CD4-positive, alpha-beta T cell treated with Interleukin-17A for 4 hours (primary cell): ENCODE data around the gene REEP6.

Experiments used
- DNase-seq: peaks from one replicate; pipeline ENCODE4 v3.0.0-alpha.2; 2020; ENCODE audit warnings: mixed read lengths

Gene REEP6

DNA sequence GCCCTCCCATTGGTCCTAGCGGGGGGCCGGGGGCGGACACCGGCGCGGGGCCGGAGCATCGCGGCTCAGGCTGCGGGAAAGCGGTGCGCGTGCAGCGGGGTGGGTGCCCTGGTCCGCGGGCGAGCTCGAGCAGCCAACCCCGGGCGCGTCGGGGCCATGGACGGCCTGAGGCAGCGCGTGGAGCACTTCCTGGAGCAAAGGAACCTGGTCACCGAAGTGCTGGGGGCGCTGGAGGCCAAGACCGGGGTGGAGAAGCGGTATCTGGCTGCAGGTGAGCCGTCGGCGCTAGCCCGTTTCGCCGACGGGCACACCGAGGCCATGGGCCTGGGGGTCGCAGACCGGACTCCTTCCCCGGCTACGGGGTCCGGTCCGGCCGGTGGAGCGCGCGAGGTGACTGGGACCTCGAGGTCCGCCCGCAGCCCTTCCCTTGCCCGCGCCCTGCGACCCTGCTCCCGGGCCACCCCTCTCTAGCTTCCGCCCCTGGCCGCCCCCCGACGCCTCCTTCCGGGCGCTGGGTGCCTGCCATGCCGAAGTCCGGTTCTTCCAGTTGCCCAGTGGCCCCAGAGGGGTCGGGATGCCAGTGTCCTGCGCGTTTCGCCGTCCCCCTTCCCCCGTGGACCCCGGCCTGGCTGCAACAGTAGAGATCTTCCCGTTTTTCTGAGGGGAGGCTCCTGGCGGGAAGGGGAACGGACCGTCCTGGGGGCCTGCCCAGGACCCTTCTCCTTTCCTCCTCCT lies at the start of gene REEP6:
Gene REEP6, plus strand, starts transcription at position 68 of the 735 bp plus-strand sequence. Its CDS starts 89 bp downstream, at position 157.
- no peak for DNase-seq

GRCh38 chr19:1441677-1442438 lies 49.1 kb upstream of the REEP6 start:
- DNase-seq: no peak

GRCh38 chr19:1445185-1445931 lies 45.6 kb upstream of the REEP6 start:
- DNase-seq: peak; percentile 82

DNA sequence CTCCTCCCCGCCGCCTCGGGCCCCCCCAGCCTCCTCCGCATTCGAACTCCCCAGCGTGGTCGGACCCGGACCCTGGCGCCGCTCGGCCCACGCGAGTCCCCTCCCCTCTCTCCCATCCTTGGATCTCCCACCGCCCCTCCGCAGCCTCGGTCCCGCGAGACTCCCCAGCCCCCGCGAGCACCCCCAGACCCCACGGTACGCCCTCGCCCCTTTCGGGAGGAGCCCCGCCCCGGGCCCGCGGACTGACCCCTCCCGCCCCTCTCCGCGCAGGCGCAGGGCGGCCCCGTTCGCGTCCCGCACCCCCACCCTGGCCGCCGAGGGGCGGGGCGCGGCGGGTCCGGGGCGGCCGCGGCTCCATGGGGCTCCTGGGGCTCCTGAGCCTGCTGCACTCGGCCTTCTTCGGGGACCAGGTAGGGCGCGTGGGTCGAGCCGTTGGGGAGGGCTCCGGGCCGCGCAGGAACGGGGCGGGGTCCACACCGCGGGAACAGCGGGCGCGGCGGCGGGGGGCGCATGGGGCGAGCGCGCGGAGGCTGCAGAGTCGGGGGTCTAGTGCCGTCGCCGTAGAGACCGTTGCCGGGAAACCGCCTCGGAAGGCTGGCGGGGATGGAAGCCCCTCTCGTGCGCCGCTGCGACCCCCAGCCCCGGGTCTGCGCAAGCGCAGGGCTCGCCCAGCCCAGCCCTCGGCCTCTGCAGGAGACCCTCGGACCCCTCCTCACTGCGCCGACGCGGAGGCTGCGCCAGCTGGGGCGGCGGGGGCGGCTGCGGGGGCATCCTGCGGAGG lies 44.9 kb upstream of the REEP6 start:
- no peak for DNase-seq

GRCh38 chr19:1446713-1447481 lies 44.1 kb upstream of the REEP6 start:
- DNase-seq: peak; percentile 58

DNA sequence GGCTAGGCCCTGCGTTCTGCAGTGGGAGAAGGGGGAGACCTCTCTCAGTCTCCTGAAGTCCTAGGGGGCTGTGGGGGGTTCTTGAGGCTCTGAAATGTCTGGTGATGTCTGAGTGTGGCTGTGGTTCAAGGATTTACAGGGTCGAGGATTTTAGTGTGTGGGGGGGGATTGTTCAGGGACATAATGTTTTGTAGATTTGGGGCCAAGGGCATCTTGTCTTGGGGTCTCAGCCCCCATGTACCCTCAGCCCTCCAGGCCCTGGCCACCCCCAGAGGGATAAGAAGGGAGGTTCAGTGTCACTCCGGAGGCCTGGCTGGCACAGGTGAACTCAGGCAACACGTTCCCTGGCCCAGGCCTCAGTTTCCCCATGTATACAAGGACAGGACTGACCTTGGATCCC lies 43.5 kb upstream of the REEP6 start:
- no peak for DNase-seq

DNA sequence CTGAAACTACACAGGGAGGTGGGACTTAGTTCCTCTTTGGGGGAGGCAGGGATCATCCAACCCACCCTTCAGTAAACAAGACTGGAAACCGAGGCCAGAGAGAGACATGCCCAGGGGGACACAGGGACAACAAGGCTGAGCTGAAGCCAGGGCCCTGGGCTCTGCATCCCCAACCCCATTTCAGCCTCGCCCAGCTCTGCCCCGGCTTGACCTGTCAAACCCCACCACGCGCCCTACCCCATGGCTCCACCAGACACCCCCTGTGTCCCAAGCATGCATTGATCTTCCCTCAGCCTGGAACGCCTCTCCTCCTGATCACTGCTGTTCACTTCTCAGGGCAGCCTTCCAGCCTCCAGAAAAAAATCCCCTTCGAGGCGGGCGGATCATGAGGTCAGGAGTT lies 43.0 kb upstream of the REEP6 start:
- no peak for DNase-seq

- DNase-seq: peak; percentile 26
These were observed 41.2 kb upstream of the REEP6 start, which contains the start of gene APC2 for GRCh38 chr19:1449467-1450442. Gene APC2 (plus strand): TSS chr19:1450121. CDS start chr19:1453002, 2,881 bp downstream.

DNA sequence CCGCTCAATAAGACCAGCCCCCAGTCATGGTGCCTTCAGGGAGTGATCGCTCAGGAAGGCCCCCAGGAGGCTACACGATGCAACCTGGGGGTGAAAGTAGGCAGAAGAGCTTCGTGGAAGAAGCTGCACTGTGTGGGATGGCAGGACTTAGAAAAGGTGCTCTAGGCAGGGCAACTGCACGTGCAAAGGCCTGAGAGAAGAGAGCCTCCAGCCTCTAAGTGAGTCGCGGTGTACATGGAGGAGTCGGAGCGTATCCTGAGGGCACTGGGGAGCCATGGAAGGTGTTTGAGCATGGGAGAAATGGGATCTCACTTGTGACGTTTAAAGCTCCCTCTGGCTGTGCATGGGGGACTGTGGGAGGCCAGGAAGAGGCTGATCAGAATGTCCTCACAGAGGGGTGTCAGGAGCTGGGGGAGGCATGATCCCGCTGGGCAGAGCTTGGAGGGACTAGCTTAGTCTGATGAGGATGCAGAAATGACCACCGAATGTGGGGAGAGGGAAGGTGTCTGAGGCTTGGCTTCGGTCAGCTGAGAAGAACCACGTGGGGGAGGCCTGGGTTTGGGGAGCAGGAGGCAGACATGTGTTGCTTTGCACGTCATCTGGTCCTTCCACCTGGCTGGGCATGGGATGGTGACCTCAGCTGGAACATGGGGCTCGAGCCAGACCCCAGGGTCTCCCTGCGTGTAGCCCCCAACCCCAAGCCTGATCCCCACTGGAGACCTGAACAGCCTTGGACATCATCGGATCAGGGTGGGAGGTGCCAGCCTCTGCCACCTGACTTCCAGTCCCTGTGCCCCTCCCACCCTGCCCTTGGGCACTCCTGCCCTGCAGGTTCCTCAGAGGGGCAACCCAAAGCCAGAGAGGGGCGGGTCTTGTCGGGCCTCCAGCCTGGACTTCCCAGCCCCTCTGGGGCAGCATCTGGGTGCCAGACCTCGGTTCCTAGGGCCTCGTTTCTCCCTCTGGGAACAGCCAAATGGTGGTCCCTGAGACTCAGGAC lies 39.9 kb upstream of the REEP6 start:
- DNase-seq: no peak

GRCh38 chr19:1451916-1452801 lies 38.8 kb upstream of the REEP6 start:
- no peak for DNase-seq

DNA sequence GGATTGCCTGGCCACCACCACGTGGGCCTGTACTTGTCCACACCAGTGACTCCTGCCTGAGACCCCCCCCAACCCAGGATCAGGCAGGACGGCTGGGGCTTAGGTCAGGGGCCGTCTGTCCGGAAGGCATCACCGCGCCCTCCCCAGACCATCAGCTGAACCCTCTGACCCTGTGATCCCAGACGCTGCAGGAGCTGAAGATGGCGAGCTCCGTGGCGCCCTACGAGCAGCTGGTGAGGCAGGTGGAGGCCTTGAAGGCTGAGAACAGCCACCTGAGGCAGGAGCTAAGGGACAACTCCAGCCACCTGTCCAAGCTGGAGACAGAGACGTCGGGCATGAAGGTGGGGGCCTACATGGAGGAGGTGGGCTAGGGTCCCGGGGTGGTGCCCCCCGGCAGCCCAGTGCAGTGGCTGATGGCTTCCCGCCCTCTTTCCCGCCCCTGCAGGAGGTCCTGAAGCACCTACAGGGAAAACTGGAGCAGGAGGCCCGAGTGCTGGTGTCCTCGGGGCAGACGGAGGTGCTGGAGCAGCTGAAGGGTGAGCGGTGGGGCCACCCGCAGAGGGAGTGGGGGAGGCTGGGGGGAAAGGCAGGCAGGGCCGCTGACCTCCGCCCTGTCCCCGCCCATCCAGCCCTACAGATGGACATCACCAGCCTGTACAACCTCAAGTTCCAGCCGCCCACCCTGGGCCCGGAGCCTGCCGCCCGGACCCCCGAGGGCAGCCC lies 38.0 kb upstream of the REEP6 start:
- no peak for DNase-seq

GRCh38 chr19:1453525-1454364 lies 37.2 kb upstream of the REEP6 start:
- DNase-seq: no peak

GRCh38 chr19:1455002-1455335 lies 36.0 kb upstream of the REEP6 start:
- no peak for DNase-seq

- DNase-seq: peak; percentile 47
These were observed 35.5 kb upstream of the REEP6 start for GRCh38 chr19:1455336-1456120.

- no peak for DNase-seq
These were observed 34.7 kb upstream of the REEP6 start for GRCh38 chr19:1456121-1456900.
